HG02759 (cell line): Measurements from ENCODE around the gene ABLIM2.

Source experiments
- ATAC-seq: cut with Tn5 transposase; IDR thresholded peaks from one replicate; pipeline ENCODE4 v1.9.1; 2021; ENCODE audit warnings: mild to moderate bottlenecking, moderate library complexity; ENCODE audit not compliant: unreplicated experiment

The ABLIM2 gene

GRCh38 chr4:8052160-8052691, 106.4 kb downstream of the ABLIM2 start:
- ATAC-seq, result no peak

- ATAC-seq, result no peak
These were observed 107.0 kb downstream of the ABLIM2 start for GRCh38 chr4:8051644-8052043.

- no peak for ATAC-seq
These were observed 107.9 kb downstream of the ABLIM2 start for GRCh38 chr4:8050555-8051206.

GRCh38 chr4:8050180-8050554, 108.4 kb downstream of the ABLIM2 start:
- no peak for ATAC-seq

GRCh38 chr4:8048856-8049676, 109.5 kb downstream of the ABLIM2 start:
- no peak for ATAC-seq

GRCh38 chr4:8047837-8048678, 110.6 kb downstream of the ABLIM2 start:
- no peak for ATAC-seq

- no peak for ATAC-seq
These were observed 111.6 kb downstream of the ABLIM2 start for GRCh38 chr4:8046925-8047541.

- ATAC-seq, result no peak
These were observed 112.7 kb downstream of the ABLIM2 start for GRCh38 chr4:8045909-8046308.

GRCh38 chr4:8044699-8045098, 113.9 kb downstream of the ABLIM2 start:
- ATAC-seq, result no peak

- ATAC-seq, result no peak
These were observed 114.4 kb downstream of the ABLIM2 start for GRCh38 chr4:8044244-8044643.

- ATAC-seq, result no peak
These were observed 115.0 kb downstream of the ABLIM2 start for GRCh38 chr4:8043596-8043995.

GRCh38 chr4:8041868-8042267, 116.7 kb downstream of the ABLIM2 start:
- ATAC-seq, result no peak

- ATAC-seq, result no peak
These were observed 117.4 kb downstream of the ABLIM2 start for GRCh38 chr4:8041172-8041571.

- no peak for ATAC-seq
These were observed 118.0 kb downstream of the ABLIM2 start for GRCh38 chr4:8040607-8041006.

GRCh38 chr4:8039853-8040252, 118.8 kb downstream of the ABLIM2 start:
- no peak for ATAC-seq

GRCh38 chr4:8039290-8039689, 119.3 kb downstream of the ABLIM2 start:
- no peak for ATAC-seq

- ATAC-seq, result no peak
These were observed 119.8 kb downstream of the ABLIM2 start for GRCh38 chr4:8038719-8039251.

GRCh38 chr4:8038083-8038482, 120.5 kb downstream of the ABLIM2 start:
- ATAC-seq, result no peak

- no peak for ATAC-seq
These were observed 121.4 kb downstream of the ABLIM2 start for GRCh38 chr4:8037150-8037769.

GRCh38 chr4:8035371-8035780, 123.2 kb downstream of the ABLIM2 start:
- ATAC-seq, result no peak
